HG02610 (cell line): ENCODE measurements around the gene AGBL5.
"Not testable (repeated sequence)": the region's sequence is repeated elsewhere in the genome, so short reads cannot be mapped to it uniquely, and the experiment has no call there.

Experiments used
- ATAC-seq: cut with Tn5 transposase; IDR thresholded peaks from one replicate; pipeline ENCODE4 v1.9.1; 2021; ENCODE audit warnings: mild to moderate bottlenecking, moderate library complexity; ENCODE audit not compliant: unreplicated experiment

AGBL5 gene

GRCh38 chr2:27109083-27109482 is 57.6 kb downstream of the AGBL5 start:
- ATAC-seq: no peak

DNA sequence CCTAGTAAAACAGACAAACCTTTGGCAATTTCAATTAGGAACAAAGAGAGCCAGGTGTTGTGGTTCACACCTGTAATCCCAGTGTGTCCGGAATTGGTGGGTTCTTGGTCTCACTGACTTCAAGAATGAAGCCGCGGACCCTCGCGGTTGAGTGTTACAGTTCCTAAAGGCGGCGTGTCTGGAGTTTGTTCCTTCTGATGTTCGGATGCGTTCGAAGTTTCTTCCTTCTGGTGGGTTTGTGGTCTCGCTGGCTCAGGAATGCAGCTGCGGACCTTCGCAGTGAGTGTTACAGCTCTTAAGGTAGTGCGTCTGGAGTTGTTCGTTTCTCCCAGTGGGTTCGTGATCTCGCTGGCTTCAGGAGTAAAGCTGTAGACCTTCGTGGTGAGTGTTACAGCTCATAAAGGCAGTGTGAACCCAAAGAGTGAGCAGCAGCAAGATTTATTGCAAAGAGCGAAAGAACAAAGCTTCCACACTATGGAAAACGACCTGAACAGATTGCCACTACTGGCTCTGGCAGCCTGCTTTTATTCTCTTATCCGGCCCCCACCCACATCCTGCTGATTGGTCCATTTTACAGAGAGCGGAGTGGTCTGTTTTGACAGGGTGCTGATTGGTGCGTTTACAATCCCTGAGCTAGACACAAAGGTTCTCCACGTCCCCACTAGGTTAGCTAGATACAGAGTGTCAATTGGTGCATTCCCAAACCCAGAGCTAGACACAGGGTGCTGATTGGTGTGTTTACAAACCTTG is 59.3 kb downstream of the AGBL5 start:
- not testable (repeated sequence) for ATAC-seq

GRCh38 chr2:27111392-27112078 is 60.1 kb downstream of the AGBL5 start:
- ATAC-seq: not testable (repeated sequence)

DNA sequence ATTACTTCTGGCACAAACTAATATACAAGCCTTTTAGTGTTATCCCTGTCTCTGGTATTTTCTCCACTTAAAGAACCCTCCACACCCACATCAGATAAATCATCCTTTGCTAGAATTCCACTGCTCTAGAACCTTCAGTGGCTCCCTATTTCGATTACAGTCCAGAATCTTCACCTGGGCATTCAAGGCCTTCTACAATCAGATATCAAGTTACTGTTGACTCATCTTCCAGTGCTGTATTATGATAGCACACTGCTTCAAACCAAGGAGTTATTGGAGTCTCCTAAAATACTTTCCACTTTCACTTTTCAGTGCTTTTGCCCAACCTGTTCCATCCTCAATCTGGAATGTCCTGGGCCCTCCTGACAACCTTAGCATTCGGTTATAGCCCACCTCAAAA is 64.1 kb downstream of the AGBL5 start:
- no peak for ATAC-seq

DNA sequence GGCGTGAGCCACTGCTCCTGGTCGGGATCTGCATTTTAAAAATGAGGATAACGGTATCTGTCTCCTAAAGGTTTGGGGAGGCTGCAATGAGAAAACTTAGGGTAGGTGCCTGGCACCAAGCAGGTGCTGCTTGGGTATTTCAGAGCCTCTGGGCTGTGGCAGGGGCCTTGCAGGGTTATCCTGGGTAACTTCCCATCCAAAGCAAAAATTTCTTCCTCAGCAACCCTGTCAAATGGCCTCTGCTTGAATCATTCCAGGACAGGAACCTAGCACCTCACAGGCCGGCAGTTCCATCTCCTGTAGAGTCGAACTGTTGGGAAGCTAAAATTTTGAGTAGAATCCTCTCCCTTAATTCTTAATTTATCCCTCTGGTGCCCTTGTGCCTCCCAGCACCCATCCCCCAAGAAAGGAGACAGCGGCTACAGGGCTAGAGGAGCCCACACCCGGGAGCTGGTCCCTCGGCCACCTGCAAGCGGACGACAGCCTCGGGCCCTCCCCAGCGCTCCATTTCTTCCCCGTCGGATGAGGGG is 66.6 kb downstream of the AGBL5 start:
- ATAC-seq: no peak

DNA sequence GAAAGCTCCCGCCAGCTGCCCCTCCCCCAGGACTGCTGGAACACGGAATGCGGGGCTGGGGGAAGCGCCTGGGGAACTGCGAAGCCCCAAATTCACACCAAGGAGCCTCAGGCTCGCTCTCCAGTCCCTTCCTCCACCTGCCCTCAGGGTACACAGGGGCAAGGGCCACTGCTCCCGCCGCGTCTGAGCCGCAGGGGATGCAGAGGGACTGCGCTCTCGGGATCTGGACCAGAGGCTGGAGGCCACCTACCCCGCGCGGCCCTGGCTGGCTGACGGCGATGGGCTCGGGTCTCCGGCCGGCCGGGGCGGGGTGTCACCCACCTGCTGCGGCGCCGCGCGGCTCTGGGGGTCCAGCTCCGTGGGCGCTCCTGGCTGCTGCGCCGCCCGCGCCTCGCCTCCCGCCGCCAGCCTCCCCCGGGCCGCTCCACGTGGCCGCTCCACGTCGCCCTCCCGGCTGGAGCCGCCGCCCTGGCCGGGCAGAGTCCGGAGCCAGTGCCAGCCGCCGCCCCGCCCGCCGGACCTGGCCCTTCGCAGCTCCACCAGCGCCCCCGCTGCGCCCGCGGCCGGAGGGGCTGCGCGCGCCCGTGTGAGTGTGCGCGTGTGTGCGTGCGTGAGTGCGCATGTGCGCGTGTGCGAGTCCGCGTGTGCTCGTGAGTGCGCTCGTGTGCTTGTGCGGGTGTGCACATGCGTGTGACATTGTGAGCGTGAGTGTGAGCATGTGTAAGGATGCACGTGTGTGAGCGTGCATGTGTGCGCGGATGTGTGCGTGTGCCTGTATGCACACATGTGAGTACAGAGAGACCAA is 67.3 kb downstream of the AGBL5 start, which contains the start of gene CGREF1:
CGREF1 (minus strand) TSS at position 604 of the 805 bp plus-strand sequence. CDS start 14,762 bp downstream, outside the sequence.
- ATAC-seq: no peak

DNA sequence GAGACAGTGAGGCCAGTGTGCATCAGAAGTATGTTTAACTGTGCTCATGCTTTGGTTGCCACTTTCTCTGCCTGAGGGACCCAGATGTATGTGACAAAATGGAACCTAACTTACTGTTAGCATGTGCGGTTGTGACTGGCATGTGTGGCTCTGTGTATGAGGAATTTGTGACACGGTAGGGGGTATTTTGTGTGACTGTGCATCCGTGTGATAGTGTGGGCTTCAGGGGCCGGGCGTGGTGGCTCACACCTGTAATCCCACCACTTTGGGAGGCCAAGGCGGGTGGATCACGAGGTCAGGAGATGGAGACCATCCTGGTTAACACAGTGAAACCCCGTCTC is 67.8 kb downstream of the AGBL5 start:
- ATAC-seq: not testable (repeated sequence)
